Urinary bladder (tissue), 4 donors: ENCODE data around the gene RAB11A. TPM values are rescaled to one million over a fixed set of nuclear protein-coding genes. Genes with fewer than 3 reads are reported as not detected.
A peak's percentile ranks its signal among the peaks of the same experiment; 100 is the strongest.

Source experiments
- DNase-seq: peaks from one replicate; pipeline ENCODE4 v3.0.0-alpha.2; 2015; ENCODE audit errors: extremely low spot score
- H3K27ac ChIP-seq: one replicate; pipeline ENCODE4 v1.5.1; 2013; ENCODE audit warnings: low read depth, mild to moderate bottlenecking, moderate library complexity
- H3K36me3 ChIP-seq: one replicate; pipeline ENCODE4 v1.6.1; 2013; ENCODE audit warnings: mild to moderate bottlenecking, moderate library complexity; ENCODE audit not compliant: insufficient read depth
- H3K4me1 ChIP-seq: one replicate; pipeline ENCODE4 v1.6.1; 2013; ENCODE audit warnings: mild to moderate bottlenecking, moderate library complexity; ENCODE audit not compliant: insufficient read depth
- H3K4me3 ChIP-seq: one replicate; pipeline ENCODE4 v1.5.1; 2013; ENCODE audit warnings: low read depth, low read length
- WGBS: extraction: QIAGEN DNeasy Blood & Tissue Kit; methylation state at CpG from one replicate; pipeline ENCODE4 v1.1.7; 2013; 5-methylcytosine and 5-hydroxymethylcytosine counted together
- polyA plus RNA-seq: library from polyadenylated mRNA; stranded (reverse); fragments of 200-250 nt; gene quantifications from one replicate; pipeline ENCODE4 v1.2.3, GENCODE V29; 2013
- total RNA-seq: library from RNA; depleted of rRNA; stranded (reverse); fragments of >200 nt; gene quantifications from one replicate; pipeline ENCODE4 v1.2.3, GENCODE V29; 2014
- donor health status: healthy with polysubstance abuse.
- donor health status: healthy.

The RAB11A gene
- total RNA-seq (187 TPM), polyA plus RNA-seq (213 TPM)

DNA sequence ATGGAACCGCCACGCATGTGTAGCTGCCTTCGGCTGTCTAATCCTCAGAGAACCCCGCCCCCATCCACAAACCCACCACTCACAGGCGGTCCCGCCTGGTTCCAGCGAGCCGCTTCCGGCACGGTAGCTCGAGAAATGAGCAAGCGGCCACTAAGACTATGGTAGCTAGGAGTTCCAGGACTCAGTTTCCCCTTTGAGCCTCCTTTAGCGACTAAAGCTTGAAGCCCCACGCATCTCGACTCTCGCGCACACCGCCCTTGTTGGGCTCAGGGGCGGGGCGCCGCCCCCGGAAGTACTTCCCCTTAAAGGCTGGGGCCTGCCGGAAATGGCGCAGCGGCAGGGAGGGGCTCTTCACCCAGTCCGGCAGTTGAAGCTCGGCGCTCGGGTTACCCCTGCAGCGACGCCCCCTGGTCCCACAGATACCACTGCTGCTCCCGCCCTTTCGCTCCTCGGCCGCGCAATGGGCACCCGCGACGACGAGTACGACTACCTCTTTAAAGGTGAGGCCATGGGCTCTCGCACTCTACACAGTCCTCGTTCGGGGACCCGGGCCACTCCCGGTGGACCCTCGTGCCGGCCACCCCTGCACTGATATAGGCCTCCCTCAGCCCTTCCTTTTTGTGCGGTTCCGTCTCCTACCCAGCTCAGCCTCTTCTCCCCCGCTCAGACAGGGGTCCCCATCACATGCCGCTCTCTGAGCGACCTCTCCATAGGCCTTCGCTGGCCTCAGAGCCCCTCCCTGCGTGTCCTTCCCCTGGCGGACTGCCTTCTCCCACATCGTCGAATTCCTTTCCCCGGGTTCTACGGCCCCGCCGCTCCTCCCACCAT lies at the start of gene RAB11A:
RAB11A (plus strand) TSS at position 366 of the 828 bp plus-strand sequence; CDS start at position 461, 95 bp downstream.
- WGBS, result under 1% methylated on average over 62 of the region's 62 CpGs

DNA sequence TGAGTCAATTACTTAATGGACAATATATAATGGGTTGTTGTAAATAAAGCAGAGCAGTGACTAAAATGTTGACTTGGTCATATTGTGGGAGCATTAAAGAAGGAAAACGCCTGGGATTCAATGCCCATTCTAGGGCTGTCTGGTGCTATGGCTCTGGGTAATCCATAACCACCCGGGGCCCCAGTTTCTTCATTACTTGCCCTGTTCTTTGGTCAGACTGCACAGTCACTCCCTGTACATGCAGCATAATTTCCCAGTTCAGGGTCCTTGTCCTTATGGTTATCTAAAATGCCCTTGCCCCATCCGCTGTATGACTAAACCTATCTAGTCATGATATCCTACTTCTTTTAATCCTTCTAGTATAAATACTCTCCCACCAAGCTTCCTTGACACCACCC lies 49.7 kb upstream of the RAB11A start:
- Histone ChIP-seq H3K36me3 (no peaks in the 10 kb centered on the region), H3K4me1 (no peaks in the 10 kb centered on the region), H3K27ac (peak overlapping the region; percentile 23), H3K4me3 (no peak overlapping the region)
- 80% methylated on average over 3 of the region's 3 CpGs for WGBS
- no peak for DNase-seq

More for the DNA sequence above, at the start of gene RAB11A:
- peak; percentile 93 for DNase-seq
- Histone ChIP-seq H3K36me3 (peaks cover 2% of the 10 kb centered on the region), H3K4me1 (no peaks in the 10 kb centered on the region), H3K27ac (peak within 1 kb of the TSS; percentile 99), H3K4me3 (peak within 1 kb of the TSS; percentile 51)

GRCh38 chr15:65821070-65821469 lies 48.2 kb upstream of the RAB11A start:
- no peak overlapping the region for H3K27ac ChIP-seq
- no peak for DNase-seq
- no peaks in the 10 kb centered on the region for H3K36me3 ChIP-seq
- no peaks in the 10 kb centered on the region for H3K4me1 ChIP-seq
- H3K4me3 ChIP-seq, result no peak overlapping the region

- Histone ChIP-seq H3K4me3 (no peak overlapping the region), H3K4me1 (no peaks in the 10 kb centered on the region), H3K36me3 (no peaks in the 10 kb centered on the region), H3K27ac (no peak overlapping the region)
- WGBS, result 31% methylated on average over 3 of the region's 3 CpGs
- no peak for DNase-seq
These were observed 47.0 kb upstream of the RAB11A start for GRCh38 chr15:65822316-65822715.

- DNase-seq, result no peak
- 69% methylated on average over 7 of the region's 7 CpGs for WGBS
- Histone ChIP-seq H3K36me3 (no peaks in the 10 kb centered on the region), H3K27ac (no peak overlapping the region), H3K4me1 (no peaks in the 10 kb centered on the region), H3K4me3 (no peak overlapping the region)
These were observed 45.1 kb upstream of the RAB11A start for GRCh38 chr15:65824031-65824743.

- WGBS, result 64% methylated on average over 5 of the region's 5 CpGs
- no peaks in the 10 kb centered on the region for H3K4me1 ChIP-seq
- no peak for DNase-seq
- no peak overlapping the region for H3K27ac ChIP-seq
- H3K36me3 ChIP-seq, result no peaks in the 10 kb centered on the region
- no peak overlapping the region for H3K4me3 ChIP-seq
These were observed 44.2 kb upstream of the RAB11A start for GRCh38 chr15:65824941-65825544.

DNA sequence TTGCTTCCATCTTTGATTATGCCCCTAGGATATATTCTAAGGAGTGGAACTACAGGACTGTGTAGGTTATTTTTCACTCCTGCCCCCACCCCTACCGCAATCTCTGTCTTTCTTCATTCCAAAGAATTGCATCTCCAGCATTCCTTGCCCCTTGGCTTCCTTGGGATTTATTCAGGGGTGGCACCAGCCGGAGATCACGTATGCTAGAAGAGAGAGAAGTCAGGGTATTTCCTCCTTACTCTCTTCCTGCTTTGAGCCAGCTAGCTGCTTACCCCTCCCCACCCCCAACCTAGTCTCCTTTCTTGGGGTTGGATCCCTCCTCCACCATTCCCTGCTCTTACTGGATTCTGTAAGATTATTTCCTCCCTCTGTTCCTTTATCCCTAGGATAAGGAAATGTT lies 42.2 kb upstream of the RAB11A start:
- Histone ChIP-seq H3K4me3 (no peak overlapping the region), H3K4me1 (no peaks in the 10 kb centered on the region), H3K36me3 (no peaks in the 10 kb centered on the region), H3K27ac (no peak overlapping the region)
- 66% methylated on average over 3 of the region's 3 CpGs for WGBS
- no peak for DNase-seq

GRCh38 chr15:65828585-65828984 lies 40.7 kb upstream of the RAB11A start:
- 89% methylated on average over 2 of the region's 2 CpGs for WGBS
- no peak overlapping the region for H3K4me3 ChIP-seq
- no peaks in the 10 kb centered on the region for H3K4me1 ChIP-seq
- no peak for DNase-seq
- no peaks in the 10 kb centered on the region for H3K36me3 ChIP-seq
- no peak overlapping the region for H3K27ac ChIP-seq

- DNase-seq, result no peak
- H3K36me3 ChIP-seq, result no peaks in the 10 kb centered on the region
- no peaks in the 10 kb centered on the region for H3K4me1 ChIP-seq
- H3K4me3 ChIP-seq, result no peak overlapping the region
- 66% methylated on average over 7 of the region's 7 CpGs for WGBS
- no peak overlapping the region for H3K27ac ChIP-seq
These were observed 40.0 kb upstream of the RAB11A start for GRCh38 chr15:65829130-65829764.

DNA sequence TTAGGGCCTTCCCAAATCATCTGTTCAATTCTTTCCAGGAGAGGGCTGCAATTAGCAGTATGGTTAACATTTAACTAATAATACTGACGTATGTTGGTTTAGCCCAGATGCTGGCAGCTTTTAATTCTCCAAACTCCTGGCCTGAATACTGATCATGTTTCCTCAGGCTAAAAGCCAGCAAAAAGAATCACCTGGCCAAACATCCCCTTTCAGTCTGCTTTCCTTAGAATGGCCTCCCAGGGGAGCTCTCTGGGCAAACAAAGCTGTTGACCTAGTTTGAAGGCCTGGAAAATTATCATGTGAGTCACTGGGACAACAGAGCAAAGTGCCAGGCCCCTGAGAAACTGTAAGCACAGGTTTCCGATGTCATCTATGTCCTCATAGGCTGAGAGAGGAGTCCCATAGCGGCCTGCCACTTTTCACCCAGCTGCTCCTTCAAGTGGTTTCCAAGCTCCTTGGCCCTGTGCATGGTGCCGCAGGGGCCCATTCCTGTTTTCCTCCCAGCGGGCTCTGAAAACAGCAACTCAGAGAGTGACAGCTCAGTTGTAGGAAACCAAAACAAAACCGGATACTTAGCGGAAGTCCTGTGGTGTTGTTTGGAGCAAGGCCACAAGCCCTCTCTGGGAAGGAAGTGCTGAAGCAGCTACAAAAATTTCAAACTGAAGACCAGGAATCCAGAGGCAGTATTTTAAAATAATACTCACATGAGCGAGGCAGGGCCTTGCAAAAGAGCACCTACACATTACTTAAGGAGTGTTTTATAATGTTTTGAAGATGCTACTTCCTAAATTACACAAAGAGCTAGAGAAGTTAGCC lies 36.5 kb upstream of the RAB11A start:
- peak overlapping the region; percentile 92 for H3K27ac ChIP-seq
- 16% methylated on average over 8 of the region's 8 CpGs for WGBS
- H3K4me1 ChIP-seq, result no peaks in the 10 kb centered on the region
- DNase-seq, result peak; percentile 90
- no peak overlapping the region for H3K4me3 ChIP-seq
- no peaks in the 10 kb centered on the region for H3K36me3 ChIP-seq

DNA sequence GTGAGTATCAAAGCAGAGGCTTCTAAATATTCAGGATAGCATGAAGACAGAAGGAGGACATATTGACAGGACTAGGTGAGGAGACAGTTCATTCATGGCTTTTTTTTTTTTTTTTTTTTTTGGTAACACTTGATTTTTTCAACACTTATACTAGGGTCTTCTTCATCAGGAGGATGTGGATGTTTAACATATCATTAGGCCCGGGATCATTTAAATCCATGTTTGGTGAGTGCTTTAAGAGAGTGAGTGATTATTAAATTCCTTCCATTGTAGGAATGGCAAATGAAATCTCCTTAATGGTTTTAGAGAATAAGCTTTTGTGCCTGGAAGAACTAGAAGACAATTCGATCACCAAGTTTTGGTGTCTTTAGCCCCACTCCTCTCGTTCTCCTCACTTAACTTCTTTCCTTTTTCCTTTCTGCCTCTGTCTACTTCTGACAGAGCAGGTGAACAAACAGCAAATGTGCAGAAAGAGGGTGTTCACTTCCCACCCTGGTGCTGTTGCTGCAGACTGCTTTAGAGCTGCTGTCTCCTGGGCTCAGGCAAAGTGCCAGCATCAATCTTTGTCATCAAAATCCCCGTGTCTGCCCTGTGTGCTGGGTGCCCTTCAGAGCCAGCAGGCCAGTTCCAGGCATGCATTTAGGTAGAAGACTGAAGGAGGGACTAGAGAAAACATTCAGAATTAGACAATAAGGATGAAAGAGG lies 35.6 kb upstream of the RAB11A start:
- 62% methylated on average over 4 of the region's 4 CpGs for WGBS
- H3K27ac ChIP-seq, result peak overlapping the region; percentile 88
- H3K36me3 ChIP-seq, result no peaks in the 10 kb centered on the region
- no peak for DNase-seq
- H3K4me3 ChIP-seq, result no peak overlapping the region
- H3K4me1 ChIP-seq, result no peaks in the 10 kb centered on the region

DNA sequence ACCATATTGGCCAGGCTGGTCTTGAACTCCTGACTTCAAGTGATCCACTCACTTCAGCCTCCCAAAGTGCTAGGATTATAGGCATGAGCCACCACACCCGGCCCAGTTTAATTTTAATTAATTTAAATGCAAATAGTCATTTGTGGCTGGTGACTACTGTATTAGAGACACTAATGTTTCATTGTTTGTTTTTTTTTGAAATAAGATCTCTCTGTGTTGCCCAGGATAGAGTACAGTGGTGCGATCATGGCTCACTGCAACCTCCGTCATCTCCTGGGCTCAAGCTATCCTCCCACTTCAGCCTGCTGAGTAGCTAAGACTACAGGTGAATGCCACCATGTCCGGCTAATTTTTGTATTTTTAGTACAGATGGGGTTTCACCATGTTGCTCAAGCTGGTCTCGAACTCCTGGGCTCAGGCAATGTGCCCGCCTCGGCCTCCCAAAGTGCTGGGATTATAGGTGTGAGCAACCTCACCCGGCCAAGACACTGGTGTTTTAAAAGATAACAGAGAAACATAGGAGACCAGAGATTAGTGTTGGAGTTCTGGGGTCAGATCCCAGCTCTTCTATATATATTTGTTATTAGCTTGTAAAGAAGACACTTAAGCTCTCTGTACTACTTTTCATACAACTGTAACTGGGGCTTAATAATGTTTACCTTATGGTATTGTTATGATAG lies 34.5 kb upstream of the RAB11A start:
- H3K4me1 ChIP-seq, result no peaks in the 10 kb centered on the region
- H3K36me3 ChIP-seq, result no peaks in the 10 kb centered on the region
- H3K4me3 ChIP-seq, result no peak overlapping the region
- no peak for DNase-seq
- WGBS, result 90% methylated on average over 8 of the region's 8 CpGs
- H3K27ac ChIP-seq, result no peak overlapping the region
